Progenitor cell of endocrine pancreas (in vitro differentiated cells): Measurements from ENCODE around the gene FGFRL1. TPM values are rescaled to one million over a fixed set of nuclear protein-coding genes. Genes with fewer than 3 reads are reported as not detected.

ENCODE experiments used
- DNase-seq: peaks from one replicate; pipeline ENCODE4 v3.0.0; 2021; ENCODE audit warnings: low spot score; ENCODE audit not compliant: unreplicated experiment
- H3K27ac Mint-ChIP-seq: 2 replicates; pipeline ENCODE4 v1.8.0; 2021; ENCODE audit warnings: mild to moderate bottlenecking, moderate library complexity, mixed read lengths
- H3K27me3 Mint-ChIP-seq: 2 replicates; pipeline ENCODE4 v1.8.0; 2021; ENCODE audit warnings: mixed read lengths
- H3K36me3 Mint-ChIP-seq: 2 replicates; pipeline ENCODE4 v1.8.0; 2022; ENCODE audit warnings: mixed read lengths; ENCODE audit not compliant: insufficient read depth
- H3K4me1 Mint-ChIP-seq: 2 replicates; pipeline ENCODE4 v1.8.0; 2021; ENCODE audit warnings: low read depth, mixed read lengths
- H3K4me3 Mint-ChIP-seq: 2 replicates; pipeline ENCODE4 v1.8.0; 2021; ENCODE audit warnings: low read depth, mild to moderate bottlenecking, moderate library complexity, mixed read lengths
- H3K9me3 Mint-ChIP-seq: 2 replicates; pipeline ENCODE4 v1.8.0; 2021; ENCODE audit warnings: low read depth, mixed read lengths
- total RNA-seq: library from RNA; stranded (reverse); gene quantifications from 2 replicates; pipeline ENCODE4 v1.2.1, GENCODE V29; 2021
- TF ChIP-seq, protein P1 (sequence below): fragments of 200-600 bp; sonication (generic); IDR thresholded peaks from one replicate; pipeline ENCODE4 v1.5.0; 2021; ENCODE audit warnings: antibody characterized with exemption, mild to moderate bottlenecking; ENCODE audit not compliant: unreplicated experiment

The FGFRL1 gene
- total RNA-seq, 1 donor from 2014 or later, result 126 TPM

DNA sequence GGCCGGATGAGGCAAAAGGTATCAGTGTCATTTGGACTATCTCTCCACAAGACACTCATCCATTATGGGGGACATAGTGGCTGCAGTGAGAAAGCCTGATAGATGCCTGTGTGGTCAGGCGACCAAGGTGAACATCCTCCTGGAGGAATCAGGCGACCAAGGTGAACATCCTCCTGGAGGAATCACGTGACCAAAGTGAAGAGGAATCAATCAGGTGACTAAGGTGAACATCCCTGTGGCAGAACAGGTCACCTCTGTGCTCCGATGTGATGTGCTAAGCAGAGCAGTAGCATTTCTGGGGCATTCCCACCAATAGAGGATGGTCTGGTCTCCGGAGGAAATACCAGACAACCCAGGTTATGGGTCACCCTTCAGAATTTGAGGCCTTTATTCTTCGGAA lies 58.0 kb downstream of the FGFRL1 start:
- no peak for DNase-seq
- Mint-ChIP-seq H3K36me3 (no peaks in the 10 kb centered on the region), H3K9me3 (no peaks in the 10 kb centered on the region), H3K4me3 (no peak overlapping the region), H3K27me3 (peaks cover 28% of the 10 kb centered on the region), H3K4me1 (no peaks in the 10 kb centered on the region), H3K27ac (no peak overlapping the region)
- TF ChIP-seq, protein P1, sequence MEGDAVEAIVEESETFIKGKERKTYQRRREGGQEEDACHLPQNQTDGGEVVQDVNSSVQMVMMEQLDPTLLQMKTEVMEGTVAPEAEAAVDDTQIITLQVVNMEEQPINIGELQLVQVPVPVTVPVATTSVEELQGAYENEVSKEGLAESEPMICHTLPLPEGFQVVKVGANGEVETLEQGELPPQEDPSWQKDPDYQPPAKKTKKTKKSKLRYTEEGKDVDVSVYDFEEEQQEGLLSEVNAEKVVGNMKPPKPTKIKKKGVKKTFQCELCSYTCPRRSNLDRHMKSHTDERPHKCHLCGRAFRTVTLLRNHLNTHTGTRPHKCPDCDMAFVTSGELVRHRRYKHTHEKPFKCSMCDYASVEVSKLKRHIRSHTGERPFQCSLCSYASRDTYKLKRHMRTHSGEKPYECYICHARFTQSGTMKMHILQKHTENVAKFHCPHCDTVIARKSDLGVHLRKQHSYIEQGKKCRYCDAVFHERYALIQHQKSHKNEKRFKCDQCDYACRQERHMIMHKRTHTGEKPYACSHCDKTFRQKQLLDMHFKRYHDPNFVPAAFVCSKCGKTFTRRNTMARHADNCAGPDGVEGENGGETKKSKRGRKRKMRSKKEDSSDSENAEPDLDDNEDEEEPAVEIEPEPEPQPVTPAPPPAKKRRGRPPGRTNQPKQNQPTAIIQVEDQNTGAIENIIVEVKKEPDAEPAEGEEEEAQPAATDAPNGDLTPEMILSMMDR, result no peak

DNA sequence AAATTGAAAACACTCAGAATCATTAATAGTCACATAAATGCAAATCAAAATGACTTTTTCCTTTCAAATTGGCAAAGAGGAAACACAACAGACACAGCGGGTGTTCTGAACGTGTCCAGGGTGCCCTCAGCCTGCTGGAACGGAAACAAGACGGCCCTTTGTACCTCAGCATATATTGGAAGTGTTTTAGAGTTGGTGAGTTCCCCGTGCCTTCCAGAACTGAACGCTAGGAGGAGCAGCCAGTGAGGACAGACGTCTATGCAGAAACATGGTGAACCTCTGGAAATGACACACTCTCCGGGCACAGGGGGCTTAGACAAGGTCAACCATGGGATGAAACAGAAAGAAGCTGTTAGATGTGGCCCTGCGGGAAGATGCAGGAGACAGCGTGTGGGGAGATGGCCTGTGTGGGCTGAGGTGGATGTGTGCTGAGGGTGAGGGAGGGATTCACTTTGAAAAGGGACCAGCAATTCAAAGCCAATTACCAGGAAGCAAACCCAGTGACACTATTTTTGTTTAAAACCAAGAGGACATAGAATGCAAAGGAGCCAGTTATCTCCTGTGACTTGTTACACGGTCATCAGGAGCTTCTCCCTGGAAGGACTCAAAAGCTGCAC lies 61.5 kb downstream of the FGFRL1 start:
- H3K27me3 Mint-ChIP-seq, result peaks cover 27% of the 10 kb centered on the region
- no peaks in the 10 kb centered on the region for H3K9me3 Mint-ChIP-seq
- H3K4me1 Mint-ChIP-seq, result no peaks in the 10 kb centered on the region
- DNase-seq, result no peak
- H3K4me3 Mint-ChIP-seq, result no peak overlapping the region
- TF ChIP-seq, protein P1, result peak; percentile 69
- H3K36me3 Mint-ChIP-seq, result no peaks in the 10 kb centered on the region
- peak overlapping the region; percentile 3 for H3K27ac Mint-ChIP-seq

- no peak for DNase-seq
- Mint-ChIP-seq H3K36me3 (no peaks in the 10 kb centered on the region), H3K27me3 (peaks cover 21% of the 10 kb centered on the region), H3K9me3 (no peaks in the 10 kb centered on the region), H3K27ac (no peak overlapping the region), H3K4me1 (no peaks in the 10 kb centered on the region), H3K4me3 (no peak overlapping the region)
- TF ChIP-seq, protein P1, result no peak
These were observed 62.7 kb downstream of the FGFRL1 start for GRCh38 chr4:1074077-1074476.

DNA sequence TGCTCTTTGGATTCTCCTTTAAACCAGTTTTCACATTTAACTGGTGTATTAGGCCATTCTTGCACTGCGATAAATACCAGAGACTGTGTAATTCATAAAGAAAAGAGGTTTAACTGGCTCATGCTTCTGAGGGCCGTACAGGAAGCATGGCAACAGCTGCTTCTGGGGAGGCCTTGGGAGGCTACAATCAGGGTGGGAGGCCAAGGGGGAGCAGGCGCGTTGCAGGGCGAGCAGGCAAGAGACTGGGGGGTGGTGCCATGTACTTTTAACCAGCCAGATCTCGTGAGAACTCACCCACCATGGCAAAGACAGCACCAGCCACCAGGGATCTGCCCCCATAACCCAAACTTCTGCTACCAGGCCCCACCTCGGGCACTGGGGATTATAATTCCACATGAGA lies 63.8 kb downstream of the FGFRL1 start:
- TF ChIP-seq, protein P1, result no peak
- no peaks in the 10 kb centered on the region for H3K4me1 Mint-ChIP-seq
- no peaks in the 10 kb centered on the region for H3K9me3 Mint-ChIP-seq
- H3K4me3 Mint-ChIP-seq, result no peak overlapping the region
- no peak overlapping the region for H3K27ac Mint-ChIP-seq
- DNase-seq, result no peak
- peaks cover 27% of the 10 kb centered on the region for H3K27me3 Mint-ChIP-seq
- no peaks in the 10 kb centered on the region for H3K36me3 Mint-ChIP-seq

DNA sequence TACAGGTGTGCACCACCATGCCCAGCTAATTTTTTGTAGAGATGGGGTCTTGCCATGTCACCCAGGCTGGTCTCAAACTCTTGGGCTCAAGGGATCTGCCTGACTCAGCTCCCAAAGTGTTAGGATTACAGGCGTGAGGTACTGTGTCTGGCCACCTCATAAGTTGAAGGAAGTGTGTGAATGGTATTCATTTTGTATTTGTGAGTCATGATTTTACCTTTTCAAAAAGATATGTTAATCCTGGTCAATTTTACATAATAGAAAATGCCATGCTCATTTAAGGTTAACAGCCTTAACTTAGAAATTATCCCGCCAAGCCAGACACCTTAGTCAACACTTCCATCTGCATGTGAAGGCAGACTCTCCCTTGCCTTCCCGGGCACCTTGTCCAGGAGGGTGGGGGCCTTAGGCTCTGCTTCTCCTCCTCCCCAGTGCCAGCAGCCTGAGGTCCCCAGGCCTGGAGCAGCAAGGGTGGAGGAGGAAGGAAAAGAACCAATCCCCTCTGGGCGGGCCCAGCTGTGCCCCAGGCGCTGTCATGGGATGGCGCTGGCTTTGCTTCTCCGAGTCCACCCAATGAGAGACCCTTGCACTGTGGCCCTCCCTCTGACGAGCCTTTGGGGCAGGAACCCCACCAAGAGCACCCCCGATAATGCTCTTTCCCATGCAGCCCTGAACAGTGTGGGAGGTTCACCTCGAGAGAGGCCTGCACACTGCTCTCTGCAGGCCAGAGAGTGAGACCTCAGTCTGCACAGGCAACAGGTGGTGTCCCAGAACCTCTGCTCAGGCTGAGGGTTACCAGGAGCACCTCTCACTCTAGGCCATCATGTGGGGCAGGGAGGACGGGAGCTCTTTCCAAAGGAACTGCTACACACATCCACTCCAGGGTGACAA lies 64.6 kb downstream of the FGFRL1 start:
- no peaks in the 10 kb centered on the region for H3K4me1 Mint-ChIP-seq
- no peak for DNase-seq
- no peaks in the 10 kb centered on the region for H3K36me3 Mint-ChIP-seq
- TF ChIP-seq, protein P1, result no peak
- H3K4me3 Mint-ChIP-seq, result no peak overlapping the region
- peaks cover 30% of the 10 kb centered on the region for H3K27me3 Mint-ChIP-seq
- no peaks in the 10 kb centered on the region for H3K9me3 Mint-ChIP-seq
- H3K27ac Mint-ChIP-seq, result no peak overlapping the region

Other genes with a start within 250 kb of the FGFRL1 start
- 1.4 and 2.0 TPM in 2 replicates for gene CPLX1, start 185.5 kb upstream of the FGFRL1 start, total RNA-seq
- 116 and 119 TPM in 2 replicates for gene GAK, start 79.3 kb upstream of the FGFRL1 start, total RNA-seq
- gene TMEM175, start 79.2 kb upstream of the FGFRL1 start, total RNA-seq, result 29.1 and 30.6 TPM in 2 replicates
- gene DGKQ, start 38.1 kb upstream of the FGFRL1 start, total RNA-seq, result 21.6 and 24.9 TPM in 2 replicates
- 79.4 and 87.0 TPM in 2 replicates for gene IDUA, start 24.6 kb upstream of the FGFRL1 start, total RNA-seq
- 2.6 and 3.3 TPM in 2 replicates for gene SLC26A1, start 18.2 kb upstream of the FGFRL1 start, total RNA-seq
- 11.2 and 11.6 TPM in 2 replicates for gene RNF212, start 101.9 kb downstream of the FGFRL1 start, total RNA-seq
- gene SPON2, start 161.0 kb downstream of the FGFRL1 start, total RNA-seq, result 1.9 and 2.2 TPM in 2 replicates
- gene CTBP1, start 237.5 kb downstream of the FGFRL1 start, total RNA-seq, result 199 and 204 TPM in 2 replicates